HG03060 (cell line): Measurements from ENCODE around the gene TCF3.

Experiments used
- ATAC-seq: cut with Tn5 transposase; IDR thresholded peaks from one replicate; pipeline ENCODE4 v1.9.1; 2021; ENCODE audit warnings: low read depth, moderate number of reproducible peaks; ENCODE audit not compliant: unreplicated experiment

TCF3 gene

DNA sequence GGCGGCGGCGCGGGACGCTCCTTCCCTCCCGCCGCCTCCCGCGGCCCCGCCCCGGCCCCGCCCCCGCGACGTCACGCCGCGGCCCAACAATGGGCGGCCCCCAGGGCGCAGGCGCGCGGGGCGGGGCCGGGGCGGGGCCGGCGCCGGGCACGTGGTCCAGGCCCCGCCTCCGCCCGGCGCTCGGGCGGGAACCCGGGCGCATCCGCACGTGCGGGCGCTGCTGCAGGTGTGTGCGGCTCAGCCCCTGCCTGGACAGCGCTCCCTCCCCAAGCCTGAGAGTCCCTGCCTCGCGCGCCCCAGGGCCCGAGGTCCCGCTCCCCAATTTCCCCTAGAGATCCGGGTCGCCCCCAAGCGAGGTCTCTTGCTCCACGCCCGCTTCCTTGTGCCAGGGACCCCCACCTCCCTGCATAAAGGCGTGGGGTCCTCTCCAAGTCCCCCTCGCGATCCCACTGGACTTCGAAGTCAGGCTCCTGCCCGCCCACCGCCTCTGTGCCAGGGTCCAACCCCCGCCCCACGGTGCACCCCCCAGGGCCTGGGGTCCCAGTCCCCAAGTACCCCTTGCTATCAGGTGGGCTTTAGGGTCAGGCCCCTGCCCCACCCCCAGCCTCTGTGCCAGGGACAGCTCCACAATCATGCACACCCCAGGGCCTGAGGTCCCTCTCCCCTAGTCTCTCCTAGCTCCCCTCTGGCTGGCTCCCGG lies 83.9 kb downstream of the TCF3 start, which contains the start of gene MEX3D:
TSS of gene MEX3D (minus strand) at position 6 of the 700 bp plus-strand sequence. CDS start 267 bp downstream, outside the sequence.
- ATAC-seq, result no peak

DNA sequence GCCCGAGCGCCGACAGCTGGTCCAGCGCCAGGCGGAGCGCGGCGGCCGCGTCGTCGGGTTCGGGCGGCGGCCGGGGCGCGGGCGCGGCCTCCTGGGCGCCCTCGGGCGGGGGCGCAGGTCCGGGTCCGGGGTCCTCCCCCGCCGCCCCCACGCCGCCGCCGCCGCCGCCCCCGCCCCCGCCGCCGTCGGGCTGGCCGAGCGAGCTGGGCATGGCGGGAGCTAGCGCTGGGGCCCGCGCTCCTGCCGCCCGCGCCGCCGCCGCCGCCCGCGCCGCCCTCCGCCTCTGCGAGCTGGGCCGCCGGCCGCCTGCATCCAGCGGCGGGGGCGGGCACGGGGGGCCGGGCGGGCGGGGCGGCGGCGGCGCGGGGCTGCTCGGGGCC lies 84.6 kb downstream of the TCF3 start:
- no peak for ATAC-seq

DNA sequence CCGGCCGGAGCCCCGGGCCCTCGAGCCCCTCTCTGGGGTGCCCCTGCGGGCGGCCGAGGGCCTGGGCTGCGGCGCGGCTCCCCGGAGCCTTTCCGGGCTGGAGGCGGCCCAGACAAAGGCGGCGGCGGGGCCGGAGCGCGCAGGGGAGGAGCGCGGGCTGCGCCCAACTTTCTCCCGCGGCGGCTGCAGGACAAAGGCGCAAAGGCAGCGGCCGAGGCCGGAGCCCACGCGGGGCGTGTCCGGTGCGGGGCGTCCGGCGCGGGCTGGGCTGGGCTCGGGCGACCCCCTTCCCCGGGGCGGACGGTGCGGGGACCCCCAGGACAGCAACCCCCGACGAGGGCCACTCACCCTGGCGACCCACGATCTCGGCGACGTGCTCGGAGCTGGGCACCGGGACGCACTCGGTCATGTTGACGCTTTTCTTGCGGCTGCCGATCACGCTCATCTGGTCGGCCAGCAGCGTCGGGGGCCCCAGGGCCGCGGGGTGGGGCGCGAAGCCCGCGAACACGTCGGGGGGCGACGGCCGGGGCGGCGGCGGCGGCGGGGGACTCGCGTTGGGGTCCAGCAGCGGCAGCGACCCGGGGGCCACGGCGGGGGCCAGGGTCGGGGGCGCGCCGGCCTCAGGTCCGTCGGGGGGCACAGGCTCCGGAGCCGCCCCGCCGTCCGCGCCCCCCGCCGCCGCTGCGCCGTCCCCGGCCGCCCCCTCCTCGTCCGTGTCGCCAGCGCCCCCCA lies 85.1 kb downstream of the TCF3 start:
- no peak for ATAC-seq

DNA sequence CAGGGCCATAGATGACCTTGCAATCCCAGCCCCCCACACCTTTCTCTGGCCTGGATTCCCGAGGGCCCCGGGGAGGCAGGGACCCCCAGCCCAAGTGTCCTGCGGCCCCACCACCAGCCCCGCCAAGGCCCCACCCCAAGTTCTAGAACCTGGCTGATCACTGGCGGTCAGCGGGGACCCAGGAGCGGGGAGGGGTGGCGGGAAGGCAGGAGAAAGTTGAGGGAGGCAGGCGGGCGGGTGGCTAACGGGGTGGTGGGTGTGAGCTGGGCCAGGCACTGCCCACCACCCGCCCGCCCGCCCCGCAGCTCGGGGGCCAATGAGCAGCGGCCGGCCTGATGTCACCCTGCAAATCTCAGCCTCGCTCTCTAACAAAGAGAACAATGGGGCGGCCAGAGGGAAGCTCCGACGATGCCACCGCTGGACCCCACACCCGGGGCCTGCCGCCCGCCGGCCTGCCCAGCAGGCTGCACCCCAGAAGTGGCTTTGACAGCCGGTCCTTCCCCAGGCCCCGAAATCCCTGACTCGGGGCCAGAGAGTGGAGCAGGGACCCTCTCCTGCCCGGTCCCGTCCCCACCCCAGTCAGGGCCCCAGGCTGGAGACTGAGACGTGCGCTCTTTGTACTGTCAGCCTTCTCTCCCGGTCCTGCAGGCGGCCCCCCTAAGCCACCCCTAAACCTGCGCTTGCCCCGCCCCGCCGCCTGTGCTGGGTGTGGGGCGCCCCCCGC lies 85.9 kb downstream of the TCF3 start:
- no peak for ATAC-seq

DNA sequence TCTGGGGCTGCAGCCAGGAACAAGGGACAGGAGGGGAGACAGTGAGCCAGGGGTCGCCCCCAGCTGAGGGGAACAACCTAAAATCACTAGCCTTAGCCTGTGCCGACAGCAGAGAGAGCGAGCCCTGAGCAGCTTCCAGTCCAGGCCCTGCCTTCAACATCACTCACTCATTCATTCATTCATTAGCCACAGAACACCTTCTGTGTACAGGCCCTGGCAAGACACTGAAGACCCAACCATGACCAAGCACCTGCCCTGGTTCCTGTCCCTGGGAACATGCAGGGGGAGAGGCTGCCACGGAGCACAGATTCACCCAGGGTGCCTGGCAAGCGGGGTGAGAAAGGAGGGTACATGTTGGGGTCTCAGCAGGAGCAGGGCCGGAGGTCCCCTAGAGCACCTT lies 89.2 kb downstream of the TCF3 start:
- no peak for ATAC-seq

- no peak for ATAC-seq
These were observed 91.1 kb downstream of the TCF3 start for GRCh38 chr19:1561236-1561842.

DNA sequence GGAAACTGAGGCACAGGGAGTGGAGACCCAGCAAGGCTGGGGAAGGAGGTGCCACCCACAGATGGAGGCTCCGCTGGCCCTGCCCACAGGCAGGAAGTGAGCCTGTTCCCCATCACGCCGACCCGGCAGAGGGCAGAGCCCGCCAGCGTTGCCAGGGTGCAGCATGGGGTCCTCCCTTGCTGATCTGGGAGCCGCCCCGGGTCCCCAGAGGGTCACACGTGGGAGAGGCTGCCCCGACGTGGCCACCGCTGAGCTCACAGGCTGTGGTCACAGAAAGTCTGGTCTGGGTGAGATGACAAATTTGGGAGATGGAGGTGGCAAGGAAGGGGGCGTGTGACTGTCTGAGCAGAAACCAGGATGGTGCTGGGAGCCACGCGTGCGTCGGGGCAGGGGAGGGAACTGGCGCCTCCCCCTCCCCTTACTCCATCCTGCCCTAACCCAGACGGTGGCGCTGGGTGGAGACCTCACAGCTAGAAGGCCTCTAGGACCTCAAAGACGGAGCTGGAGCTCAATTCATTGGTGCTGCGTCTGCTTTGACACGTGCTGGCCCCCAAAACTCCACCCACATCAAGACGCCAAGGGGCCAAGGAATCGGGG lies 92.0 kb downstream of the TCF3 start:
- ATAC-seq, result no peak
